ENCODE data around the gene ATP6V1G2.

ATP6V1G2 gene

DNA sequence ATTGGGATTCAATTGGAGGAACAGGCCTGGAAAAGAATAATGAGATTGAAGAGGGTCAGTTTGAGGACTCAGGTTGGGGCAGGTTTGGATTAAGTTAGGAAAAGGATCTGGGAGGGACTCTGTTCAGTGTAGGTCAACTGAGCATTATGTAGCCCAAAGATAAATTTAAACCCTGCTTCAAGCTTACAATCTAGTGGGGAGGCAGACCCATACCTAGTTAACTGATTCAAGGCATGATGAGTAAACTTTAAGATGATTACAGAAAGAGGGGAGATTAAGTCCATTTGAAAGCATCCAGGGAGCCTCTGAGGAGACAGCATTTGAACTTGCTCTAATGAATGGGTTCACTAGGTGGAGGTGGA is 14.3 kb upstream of the ATP6V1G2 start:
- DNase-seq: no peak
- Histone ChIP-seq H3K9me3 (ENCODE audit: insufficient read depth, low read length, severe bottlenecking) (no peaks in the 10 kb centered on the region), H3K9ac (ENCODE audit: low read depth, low read length) (no peak overlapping the region), H3K4me3 (ENCODE audit: low read depth in 1 of 2, low read length in 2 of 2) (no peak overlapping the region), H3K27ac (ENCODE audit: low read length) (no peak overlapping the region), H3K4me2 (ENCODE audit: insufficient read depth, low read length) (no peak overlapping the region), H3K4me1 (ENCODE audit: insufficient read depth, low read length) (no peaks in the 10 kb centered on the region), H3K79me2 (ENCODE audit: insufficient read depth, low read length) (peaks cover 3% of the 10 kb centered on the region), H3K27me3 (ENCODE audit: insufficient read depth, low read length, poor library complexity) (no peaks in the 10 kb centered on the region), H3K36me3 (ENCODE audit: insufficient read depth, low read length) (peaks cover 48% of the 10 kb centered on the region), H4K20me1 (ENCODE audit: insufficient read depth, low read length) (0 out of 2 replicates have a peak, but pooled peaks cover 4% of the 10 kb centered on the region), H2AFZ (ENCODE audit: low read depth, low read length) (no peak overlapping the region)
- TF ChIP-seq, protein P1, sequence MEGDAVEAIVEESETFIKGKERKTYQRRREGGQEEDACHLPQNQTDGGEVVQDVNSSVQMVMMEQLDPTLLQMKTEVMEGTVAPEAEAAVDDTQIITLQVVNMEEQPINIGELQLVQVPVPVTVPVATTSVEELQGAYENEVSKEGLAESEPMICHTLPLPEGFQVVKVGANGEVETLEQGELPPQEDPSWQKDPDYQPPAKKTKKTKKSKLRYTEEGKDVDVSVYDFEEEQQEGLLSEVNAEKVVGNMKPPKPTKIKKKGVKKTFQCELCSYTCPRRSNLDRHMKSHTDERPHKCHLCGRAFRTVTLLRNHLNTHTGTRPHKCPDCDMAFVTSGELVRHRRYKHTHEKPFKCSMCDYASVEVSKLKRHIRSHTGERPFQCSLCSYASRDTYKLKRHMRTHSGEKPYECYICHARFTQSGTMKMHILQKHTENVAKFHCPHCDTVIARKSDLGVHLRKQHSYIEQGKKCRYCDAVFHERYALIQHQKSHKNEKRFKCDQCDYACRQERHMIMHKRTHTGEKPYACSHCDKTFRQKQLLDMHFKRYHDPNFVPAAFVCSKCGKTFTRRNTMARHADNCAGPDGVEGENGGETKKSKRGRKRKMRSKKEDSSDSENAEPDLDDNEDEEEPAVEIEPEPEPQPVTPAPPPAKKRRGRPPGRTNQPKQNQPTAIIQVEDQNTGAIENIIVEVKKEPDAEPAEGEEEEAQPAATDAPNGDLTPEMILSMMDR (IDR thresholded peaks at IDR 0.05; ENCODE audit: borderline replicate concordance, extremely low read depth, low read length, poor library complexity, severe bottlenecking): no peak
- TF ChIP-seq EZH2 (IDR thresholded peaks at IDR 0.05; ENCODE audit: borderline replicate concordance, low read depth, low read length, severe bottlenecking): no peak
- no peak for ATAC-seq (ENCODE audit: insufficient read depth, low read depth)

DNA sequence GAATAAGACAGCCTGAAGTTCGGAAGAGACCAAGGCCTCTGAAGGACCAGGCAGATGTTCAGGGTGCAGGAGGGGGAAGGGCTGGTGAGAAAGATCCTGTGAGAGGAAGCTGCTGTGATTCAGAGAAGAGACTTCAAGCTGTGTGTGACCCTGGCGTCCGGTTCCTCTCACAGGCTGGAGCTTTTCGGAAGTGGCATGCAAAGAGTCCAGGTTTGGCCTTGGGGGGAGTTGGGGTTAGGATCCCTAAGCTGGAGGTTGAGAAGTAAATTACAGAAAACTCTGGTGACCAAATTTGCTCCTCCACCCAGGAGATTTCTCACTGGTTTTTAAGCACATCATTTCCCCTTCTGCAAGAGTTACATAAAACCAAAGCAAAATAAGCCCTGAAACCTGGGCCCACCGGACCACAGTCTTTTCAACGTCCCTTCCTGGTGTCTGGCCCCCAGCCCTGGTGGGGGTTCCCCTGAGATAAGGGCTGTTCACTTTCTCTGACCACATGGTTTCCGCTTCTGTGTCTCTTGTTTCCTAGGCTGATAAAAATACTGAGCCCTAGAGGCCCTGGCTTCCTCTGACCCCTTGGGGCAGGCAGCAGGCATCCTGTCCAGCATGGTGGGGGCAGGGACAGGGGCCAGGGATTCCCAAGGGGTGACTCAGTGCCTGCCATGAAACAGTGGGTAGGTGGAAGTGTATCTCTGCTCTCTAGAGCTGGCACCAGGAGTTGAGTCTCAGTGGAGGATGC is 13.7 kb upstream of the ATP6V1G2 start:
- no peak overlapping the region for H3K4me2 ChIP-seq (ENCODE audit: insufficient read depth, low read length)
- H3K4me1 ChIP-seq (ENCODE audit: insufficient read depth, low read length): no peaks in the 10 kb centered on the region
- H3K4me3 ChIP-seq (ENCODE audit: low read depth in 1 of 2, low read length in 2 of 2): no peak overlapping the region
- no peaks in the 10 kb centered on the region for H3K9me3 ChIP-seq (ENCODE audit: insufficient read depth, low read length, severe bottlenecking)
- no peak overlapping the region for H3K9ac ChIP-seq (ENCODE audit: low read depth, low read length)
- no peak overlapping the region for H3K27ac ChIP-seq (ENCODE audit: low read length)
- H3K79me2 ChIP-seq (ENCODE audit: insufficient read depth, low read length): peaks cover 3% of the 10 kb centered on the region
- H3K27me3 ChIP-seq (ENCODE audit: insufficient read depth, low read length, poor library complexity): no peaks in the 10 kb centered on the region
- DNase-seq: peak; percentile 55
- H4K20me1 ChIP-seq (ENCODE audit: insufficient read depth, low read length): 0 out of 2 replicates have a peak, but pooled peaks cover 4% of the 10 kb centered on the region
- peak; percentile 57 for ATAC-seq (ENCODE audit: insufficient read depth, low read depth)
- peaks cover 48% of the 10 kb centered on the region for H3K36me3 ChIP-seq (ENCODE audit: insufficient read depth, low read length)
- TF ChIP-seq, protein P1 (IDR thresholded peaks at IDR 0.05; ENCODE audit: borderline replicate concordance, extremely low read depth, low read length, poor library complexity, severe bottlenecking): no peak
- no peak for TF ChIP-seq EZH2 (IDR thresholded peaks at IDR 0.05; ENCODE audit: borderline replicate concordance, low read depth, low read length, severe bottlenecking)
- H2AFZ ChIP-seq (ENCODE audit: low read depth, low read length): no peak overlapping the region

DNA sequence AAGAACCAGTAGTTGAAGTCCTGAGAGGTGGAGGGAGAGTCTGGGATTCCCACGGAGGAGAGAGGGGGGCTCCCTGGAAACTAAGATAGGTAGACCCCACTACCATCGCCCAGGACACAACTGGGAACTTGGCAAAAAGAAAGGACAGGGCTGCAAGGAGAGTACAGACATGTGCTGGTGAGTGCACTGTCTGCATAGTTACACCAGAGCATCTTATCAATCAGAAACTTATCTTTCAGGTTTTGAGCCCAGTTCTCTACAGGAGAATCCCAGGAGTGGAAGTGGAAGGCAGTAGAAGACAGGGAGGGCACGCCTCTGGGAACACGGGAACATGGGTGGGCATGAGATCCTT is 13.2 kb upstream of the ATP6V1G2 start:
- no peaks in the 10 kb centered on the region; the same call in 1 of the 2 replicates for H3K4me1 ChIP-seq (ENCODE audit: insufficient read depth, low read length)
- no peak for TF ChIP-seq EZH2 (IDR thresholded peaks at IDR 0.05; ENCODE audit: borderline replicate concordance, low read depth, low read length, severe bottlenecking)
- TF ChIP-seq, protein P1 (IDR thresholded peaks at IDR 0.05; ENCODE audit: borderline replicate concordance, extremely low read depth, low read length, poor library complexity, severe bottlenecking): no peak
- no peak overlapping the region for H3K4me3 ChIP-seq (ENCODE audit: low read depth in 1 of 2, low read length in 2 of 2)
- no peak overlapping the region for H3K27ac ChIP-seq (ENCODE audit: low read length)
- no peaks in the 10 kb centered on the region for H3K27me3 ChIP-seq (ENCODE audit: insufficient read depth, low read length, poor library complexity)
- DNase-seq (no peak), ATAC-seq (ENCODE audit: insufficient read depth, low read depth) (peak; percentile 18; the same call in 2 of the 3 replicates)
- H3K36me3 ChIP-seq (ENCODE audit: insufficient read depth, low read length): peaks cover 49% of the 10 kb centered on the region
- H3K9me3 ChIP-seq (ENCODE audit: insufficient read depth, low read length, severe bottlenecking): no peaks in the 10 kb centered on the region
- no peak overlapping the region for H3K4me2 ChIP-seq (ENCODE audit: insufficient read depth, low read length)
- no peak overlapping the region for H2AFZ ChIP-seq (ENCODE audit: low read depth, low read length)
- H3K9ac ChIP-seq (ENCODE audit: low read depth, low read length): no peak overlapping the region
- peaks cover 5% of the 10 kb centered on the region for H3K79me2 ChIP-seq (ENCODE audit: insufficient read depth, low read length)
- H4K20me1 ChIP-seq (ENCODE audit: insufficient read depth, low read length): 0 out of 2 replicates have a peak, but pooled peaks cover 4% of the 10 kb centered on the region

Measured in DND-41 (cell line).